ENCODE measurements around the gene YIPF1. TPM values are rescaled to one million over a fixed set of nuclear protein-coding genes. Genes with fewer than 3 reads are reported as not detected.

The YIPF1 gene
- total RNA-seq = 24.7 and 30.3 TPM in 2 replicates

GRCh38 chr1:53889304-53890298 lies at the start of gene YIPF1:
YIPF1 (minus strand) TSS chr1:53889797; CDS start chr1:53888937, 860 bp downstream.
- peak; percentile 88 for DNase-seq (ENCODE audit: low read depth)

GRCh38 chr1:53938136-53938830 lies 48.7 kb upstream of the YIPF1 start:
- DNase-seq (ENCODE audit: low read depth) = peak; percentile 55

- DNase-seq (ENCODE audit: low read depth) = no peak
These were observed 46.8 kb upstream of the YIPF1 start for GRCh38 chr1:53936430-53936829.

- no peak for DNase-seq (ENCODE audit: low read depth)
These were observed 44.7 kb upstream of the YIPF1 start for GRCh38 chr1:53934170-53934765.

GRCh38 chr1:53931523-53931922 lies 41.9 kb upstream of the YIPF1 start:
- DNase-seq (ENCODE audit: low read depth) = no peak

GRCh38 chr1:53930932-53931331 lies 41.3 kb upstream of the YIPF1 start:
- no peak for DNase-seq (ENCODE audit: low read depth)

- DNase-seq (ENCODE audit: low read depth) = no peak
These were observed 39.8 kb upstream of the YIPF1 start for GRCh38 chr1:53929246-53929960.

GRCh38 chr1:53927376-53927881 lies 37.8 kb upstream of the YIPF1 start:
- no peak for DNase-seq (ENCODE audit: low read depth)

- peak; percentile 57 for DNase-seq (ENCODE audit: low read depth)
These were observed 30.1 kb upstream of the YIPF1 start for GRCh38 chr1:53919675-53920066.

GRCh38 chr1:53918343-53918742 lies 28.7 kb upstream of the YIPF1 start:
- DNase-seq (ENCODE audit: low read depth) = no peak

GRCh38 chr1:53913352-53914033 lies 23.9 kb upstream of the YIPF1 start:
- DNase-seq (ENCODE audit: low read depth) = no peak

- DNase-seq (ENCODE audit: low read depth) = no peak
These were observed 21.8 kb upstream of the YIPF1 start for GRCh38 chr1:53911442-53911841.

GRCh38 chr1:53909946-53910345 lies 20.3 kb upstream of the YIPF1 start:
- peak; percentile 57 for DNase-seq (ENCODE audit: low read depth)

GRCh38 chr1:53906121-53906520 lies 16.5 kb upstream of the YIPF1 start:
- no peak for DNase-seq (ENCODE audit: low read depth)

GRCh38 chr1:53905509-53905908 lies 15.9 kb upstream of the YIPF1 start:
- no peak for DNase-seq (ENCODE audit: low read depth)

GRCh38 chr1:53902235-53903138 lies 12.9 kb upstream of the YIPF1 start:
- no peak for DNase-seq (ENCODE audit: low read depth)

- no peak for DNase-seq (ENCODE audit: low read depth)
These were observed 10.1 kb upstream of the YIPF1 start for GRCh38 chr1:53899708-53900107.

- DNase-seq (ENCODE audit: low read depth) = peak; percentile 95
These were observed 9.6 kb upstream of the YIPF1 start for GRCh38 chr1:53899206-53899628.

- peak; percentile 98 for DNase-seq (ENCODE audit: low read depth)
These were observed 7.1 kb upstream of the YIPF1 start for GRCh38 chr1:53896635-53897229.
